ENCODE results near the gene WDFY3.

Gene WDFY3

DNA sequence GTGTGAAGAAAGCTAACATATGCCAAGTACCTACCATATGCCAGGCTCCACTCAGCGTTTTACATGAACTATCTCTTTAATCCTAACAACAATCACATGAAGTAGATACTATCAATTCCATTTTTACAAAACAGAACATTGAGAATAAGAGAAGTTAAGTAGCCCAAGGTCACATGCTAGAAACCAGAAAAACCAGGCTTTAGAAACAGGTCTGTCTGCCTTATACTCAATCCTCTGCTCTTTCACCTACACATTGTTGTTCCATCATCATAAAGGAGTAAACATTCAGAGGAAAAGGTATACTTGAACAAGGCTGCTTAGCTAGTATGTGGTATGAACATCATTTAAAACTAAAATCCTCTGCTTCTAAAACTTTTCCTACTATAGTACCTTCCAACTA is 42.1 kb downstream of the WDFY3 start:
- Histone ChIP-seq H3K9ac (no peak overlapping the region), H3K27me3 (ENCODE audit: insufficient read depth, low read depth) (no peaks in the 10 kb centered on the region), H3K79me2 (ENCODE audit: insufficient read depth, low read depth) (no peaks in the 10 kb centered on the region), H3K4me3 (IDR thresholded peaks at IDR 0.05; ENCODE audit: insufficient read depth, low read depth, low read length) (no peak overlapping the region), H3K4me1 (ENCODE audit: low read depth, poor library complexity, severe bottlenecking) (no peaks in the 10 kb centered on the region), H3K27ac (no peak overlapping the region), H3K4me2 (no peak overlapping the region), H2AFZ (ENCODE audit: low read depth) (no peak overlapping the region), H4K20me1 (ENCODE audit: insufficient read depth) (no peaks in the 10 kb centered on the region), H3K36me3 (ENCODE audit: insufficient read depth) (no peaks in the 10 kb centered on the region)
- TF ChIP-seq CTCF (conservative IDR thresholded peaks at IDR 0.05; ENCODE audit: low read depth, low read length): no peak

DNA sequence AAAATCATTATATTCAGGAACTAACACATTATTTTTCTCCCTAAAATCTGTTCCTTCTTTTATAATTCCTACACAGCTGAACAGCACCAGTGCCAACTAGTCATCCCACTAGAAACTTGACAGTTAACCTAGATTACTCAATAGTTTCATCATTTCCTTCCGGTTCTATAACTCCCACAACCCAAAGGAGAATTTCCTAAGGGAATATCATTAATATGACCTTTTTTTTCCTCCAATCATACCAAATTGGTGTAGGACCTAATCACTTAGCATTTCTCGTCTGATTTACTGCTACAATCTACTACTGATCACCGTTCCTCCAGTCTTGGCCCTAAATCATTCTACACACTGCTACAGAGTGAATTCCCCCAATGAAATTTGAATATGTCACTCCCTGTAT is 45.9 kb downstream of the WDFY3 start:
- H3K4me1 ChIP-seq (ENCODE audit: low read depth, poor library complexity, severe bottlenecking): no peaks in the 10 kb centered on the region
- H4K20me1 ChIP-seq (ENCODE audit: insufficient read depth): no peaks in the 10 kb centered on the region
- no peak overlapping the region for H3K4me3 ChIP-seq (IDR thresholded peaks at IDR 0.05; ENCODE audit: insufficient read depth, low read depth, low read length)
- no peak overlapping the region for H3K4me2 ChIP-seq
- H2AFZ ChIP-seq (ENCODE audit: low read depth): no peak overlapping the region
- H3K9ac ChIP-seq: no peak overlapping the region
- H3K27ac ChIP-seq: no peak overlapping the region
- no peaks in the 10 kb centered on the region for H3K36me3 ChIP-seq (ENCODE audit: insufficient read depth)
- no peaks in the 10 kb centered on the region for H3K79me2 ChIP-seq (ENCODE audit: insufficient read depth, low read depth)
- TF ChIP-seq CTCF (conservative IDR thresholded peaks at IDR 0.05; ENCODE audit: low read depth, low read length): no peak
- H3K27me3 ChIP-seq (ENCODE audit: insufficient read depth, low read depth): no peaks in the 10 kb centered on the region

DNA sequence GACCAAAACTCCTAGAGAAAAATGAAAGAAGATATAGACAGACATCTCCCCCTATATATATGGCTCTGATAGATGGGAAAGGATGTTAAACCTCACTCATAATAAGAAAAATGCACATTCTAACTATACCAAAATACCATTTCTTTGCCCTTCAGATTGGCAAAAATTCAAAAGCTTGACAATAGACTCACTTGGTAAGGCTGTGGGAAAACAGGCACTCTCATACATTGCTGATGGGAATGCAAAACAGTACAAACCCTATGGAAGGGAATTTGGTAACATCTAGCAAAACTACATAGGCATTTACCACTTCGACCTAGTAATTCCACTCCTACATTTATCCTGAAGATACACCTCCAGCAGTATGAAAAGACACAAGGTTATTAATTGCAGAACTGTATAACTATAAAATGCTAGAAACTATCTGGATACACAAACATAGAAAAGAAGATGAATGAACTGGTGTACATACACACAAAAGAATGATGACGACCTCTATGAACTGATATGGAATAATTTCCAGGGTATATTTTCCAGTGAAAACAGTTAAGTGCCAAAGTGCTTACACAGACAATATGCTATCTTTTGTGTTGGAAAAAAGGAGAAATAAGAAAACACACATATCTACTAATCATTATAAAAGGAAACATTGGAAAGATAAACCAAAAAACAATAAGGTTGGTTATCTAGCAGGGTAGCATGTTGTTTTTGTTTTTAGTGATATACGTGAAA is 48.5 kb downstream of the WDFY3 start:
- TF ChIP-seq CTCF (conservative IDR thresholded peaks at IDR 0.05; ENCODE audit: low read depth, low read length): no peak

GRCh38 chr4:84917086-84917821 is 49.2 kb downstream of the WDFY3 start:
- H3K9ac ChIP-seq: no peak overlapping the region
- H3K27me3 ChIP-seq (ENCODE audit: insufficient read depth, low read depth): no peaks in the 10 kb centered on the region
- no peak overlapping the region for H3K27ac ChIP-seq
- H3K36me3 ChIP-seq (ENCODE audit: insufficient read depth): no peaks in the 10 kb centered on the region
- H3K4me1 ChIP-seq (ENCODE audit: low read depth, poor library complexity, severe bottlenecking): no peaks in the 10 kb centered on the region
- H3K4me2 ChIP-seq: no peak overlapping the region
- H2AFZ ChIP-seq (ENCODE audit: low read depth): no peak overlapping the region
- no peaks in the 10 kb centered on the region for H3K79me2 ChIP-seq (ENCODE audit: insufficient read depth, low read depth)
- H4K20me1 ChIP-seq (ENCODE audit: insufficient read depth): no peaks in the 10 kb centered on the region
- no peak for TF ChIP-seq CTCF (conservative IDR thresholded peaks at IDR 0.05; ENCODE audit: low read depth, low read length)
- no peak overlapping the region for H3K4me3 ChIP-seq (IDR thresholded peaks at IDR 0.05; ENCODE audit: insufficient read depth, low read depth, low read length)

More for the DNA sequence above, 48.5 kb downstream of the WDFY3 start:
- no peaks in the 10 kb centered on the region for H3K36me3 ChIP-seq (ENCODE audit: insufficient read depth)
- no peak overlapping the region for H3K4me3 ChIP-seq (IDR thresholded peaks at IDR 0.05; ENCODE audit: insufficient read depth, low read depth, low read length)
- H3K4me2 ChIP-seq: no peak overlapping the region
- H3K27me3 ChIP-seq (ENCODE audit: insufficient read depth, low read depth): no peaks in the 10 kb centered on the region
- H2AFZ ChIP-seq (ENCODE audit: low read depth): no peak overlapping the region
- no peaks in the 10 kb centered on the region for H3K4me1 ChIP-seq (ENCODE audit: low read depth, poor library complexity, severe bottlenecking)
- H3K79me2 ChIP-seq (ENCODE audit: insufficient read depth, low read depth): no peaks in the 10 kb centered on the region
- H4K20me1 ChIP-seq (ENCODE audit: insufficient read depth): no peaks in the 10 kb centered on the region
- H3K9ac ChIP-seq: no peak overlapping the region
- H3K27ac ChIP-seq: no peak overlapping the region

Data from KMS-11 (cell line).